NCI-H146 treated with DMSO at 0.1 percent for 48 hours (cell line): Measurements from ENCODE around the gene CDKL1.

ENCODE experiments used
- DNase-seq: peaks from one replicate; lab custom pipeline; 2025; ENCODE audit not compliant: unreplicated experiment; lab: John Stamatoyannopoulos, UW

The CDKL1 gene

GRCh38 chr14:50396631-50397389, at the start of gene CDKL1:
CDKL1 (minus strand) TSS chr14:50396881; CDS start chr14:50395868, 1,013 bp downstream.
- peak; percentile 25 for DNase-seq

- no peak for DNase-seq
Measured at GRCh38 chr14:50434528-50434927, 37.8 kb upstream of the CDKL1 start.

- no peak for DNase-seq
Measured at GRCh38 chr14:50432131-50432530, 35.5 kb upstream of the CDKL1 start.

- DNase-seq: no peak
Measured at GRCh38 chr14:50425816-50426215, 29.1 kb upstream of the CDKL1 start.

GRCh38 chr14:50425105-50425504, 28.4 kb upstream of the CDKL1 start:
- DNase-seq: no peak

- no peak for DNase-seq
Measured at GRCh38 chr14:50423529-50423928, 26.8 kb upstream of the CDKL1 start.

- DNase-seq: no peak
Measured at GRCh38 chr14:50421499-50421898, 24.8 kb upstream of the CDKL1 start.

- DNase-seq: no peak
Measured at GRCh38 chr14:50417853-50418252, 21.2 kb upstream of the CDKL1 start.

- no peak for DNase-seq
Measured at GRCh38 chr14:50410921-50411320, 14.2 kb upstream of the CDKL1 start.

GRCh38 chr14:50410071-50410470, 13.4 kb upstream of the CDKL1 start:
- no peak for DNase-seq

GRCh38 chr14:50407111-50407812, 10.6 kb upstream of the CDKL1 start:
- DNase-seq: no peak

- no peak for DNase-seq
Measured at GRCh38 chr14:50403419-50403818, 6.7 kb upstream of the CDKL1 start.

- DNase-seq: no peak
Measured at GRCh38 chr14:50402965-50403364, 6.3 kb upstream of the CDKL1 start.

GRCh38 chr14:50400461-50400860, 3.8 kb upstream of the CDKL1 start:
- no peak for DNase-seq

GRCh38 chr14:50399251-50400032, 2.8 kb upstream of the CDKL1 start:
- DNase-seq: no peak

GRCh38 chr14:50398189-50398580, 1.5 kb upstream of the CDKL1 start:
- no peak for DNase-seq

- no peak for DNase-seq
Measured at GRCh38 chr14:50397390-50398188, 908 bp upstream of the CDKL1 start.

- no peak for DNase-seq
Measured at GRCh38 chr14:50395448-50395847, 1.2 kb downstream of the CDKL1 start.

- DNase-seq: no peak
Measured at GRCh38 chr14:50394713-50395112, 2.0 kb downstream of the CDKL1 start.

- DNase-seq: no peak
Measured at GRCh38 chr14:50389668-50390441, 6.8 kb downstream of the CDKL1 start.
